ENCODE measurements around the gene SRCIN1. TPM values are rescaled to one million over a fixed set of nuclear protein-coding genes. Genes with fewer than 3 reads are reported as not detected.

Gene SRCIN1
- total RNA-seq, 1 donor from 2014 or later, result 8.4 TPM

DNA sequence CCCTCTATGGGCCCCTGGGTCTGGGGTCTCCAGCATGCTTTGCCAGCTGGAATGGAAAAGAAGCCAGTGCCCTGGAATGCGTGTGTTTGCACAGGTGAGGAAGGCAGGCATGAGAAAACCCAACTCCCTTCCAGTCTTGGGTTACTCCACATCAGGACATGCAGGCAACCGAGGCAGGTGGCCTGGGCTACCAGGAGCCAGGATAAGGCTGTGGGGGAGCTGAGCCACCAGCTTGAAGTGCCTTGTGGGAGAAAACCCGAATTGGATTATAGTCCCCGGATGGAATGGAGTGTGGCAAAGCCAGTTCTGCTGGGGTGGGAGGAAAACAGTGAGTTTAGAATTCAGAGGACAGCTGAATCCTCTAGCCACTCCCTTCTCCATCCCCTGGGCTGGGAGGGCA, 7.2 kb downstream of the SRCIN1 start:
- Mint-ChIP-seq H3K4me3 (peak overlapping the region; percentile 60), H3K4me1 (peaks cover 58% of the 10 kb centered on the region), H3K27me3 (ENCODE audit: low read depth) (no peaks in the 10 kb centered on the region), H3K9me3 (no peaks in the 10 kb centered on the region), H3K27ac (ENCODE audit: unreplicated experiment) (no peak overlapping the region), H3K36me3 (ENCODE audit: low read depth) (no peaks in the 10 kb centered on the region)
- TF ChIP-seq, protein P1, sequence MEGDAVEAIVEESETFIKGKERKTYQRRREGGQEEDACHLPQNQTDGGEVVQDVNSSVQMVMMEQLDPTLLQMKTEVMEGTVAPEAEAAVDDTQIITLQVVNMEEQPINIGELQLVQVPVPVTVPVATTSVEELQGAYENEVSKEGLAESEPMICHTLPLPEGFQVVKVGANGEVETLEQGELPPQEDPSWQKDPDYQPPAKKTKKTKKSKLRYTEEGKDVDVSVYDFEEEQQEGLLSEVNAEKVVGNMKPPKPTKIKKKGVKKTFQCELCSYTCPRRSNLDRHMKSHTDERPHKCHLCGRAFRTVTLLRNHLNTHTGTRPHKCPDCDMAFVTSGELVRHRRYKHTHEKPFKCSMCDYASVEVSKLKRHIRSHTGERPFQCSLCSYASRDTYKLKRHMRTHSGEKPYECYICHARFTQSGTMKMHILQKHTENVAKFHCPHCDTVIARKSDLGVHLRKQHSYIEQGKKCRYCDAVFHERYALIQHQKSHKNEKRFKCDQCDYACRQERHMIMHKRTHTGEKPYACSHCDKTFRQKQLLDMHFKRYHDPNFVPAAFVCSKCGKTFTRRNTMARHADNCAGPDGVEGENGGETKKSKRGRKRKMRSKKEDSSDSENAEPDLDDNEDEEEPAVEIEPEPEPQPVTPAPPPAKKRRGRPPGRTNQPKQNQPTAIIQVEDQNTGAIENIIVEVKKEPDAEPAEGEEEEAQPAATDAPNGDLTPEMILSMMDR (conservative IDR thresholded peaks at IDR 0.05), result no peak
- DNase-seq (ENCODE audit: low read depth, low spot score), result peak; percentile 55

DNA sequence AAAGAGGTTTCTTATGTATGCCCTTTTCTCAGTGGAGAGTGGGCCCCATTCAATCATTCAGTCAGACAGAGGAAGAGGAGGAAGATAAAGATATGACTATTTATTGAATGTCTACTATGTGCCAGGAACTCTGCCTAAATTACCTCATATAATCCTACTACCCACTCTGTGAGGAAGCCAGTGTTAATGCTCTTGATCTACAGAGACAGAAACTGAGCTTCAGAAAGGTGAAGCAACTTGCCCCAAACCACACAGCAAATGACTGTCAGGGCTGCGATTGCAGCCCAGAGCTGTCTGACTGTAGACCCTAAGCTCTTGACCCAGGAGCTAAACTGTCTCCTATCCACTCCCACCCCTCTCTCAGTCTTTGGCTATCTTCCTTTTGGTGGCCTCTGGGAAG, 8.4 kb downstream of the SRCIN1 start:
- DNase-seq (ENCODE audit: low read depth, low spot score), result no peak
- H3K36me3 Mint-ChIP-seq (ENCODE audit: low read depth), result no peaks in the 10 kb centered on the region
- TF ChIP-seq, protein P1 (conservative IDR thresholded peaks at IDR 0.05), result no peak
- H3K27ac Mint-ChIP-seq (ENCODE audit: unreplicated experiment), result no peak overlapping the region
- no peaks in the 10 kb centered on the region for H3K27me3 Mint-ChIP-seq (ENCODE audit: low read depth)
- H3K9me3 Mint-ChIP-seq, result no peaks in the 10 kb centered on the region
- H3K4me3 Mint-ChIP-seq, result no peak overlapping the region
- H3K4me1 Mint-ChIP-seq, result peaks cover 48% of the 10 kb centered on the region

DNA sequence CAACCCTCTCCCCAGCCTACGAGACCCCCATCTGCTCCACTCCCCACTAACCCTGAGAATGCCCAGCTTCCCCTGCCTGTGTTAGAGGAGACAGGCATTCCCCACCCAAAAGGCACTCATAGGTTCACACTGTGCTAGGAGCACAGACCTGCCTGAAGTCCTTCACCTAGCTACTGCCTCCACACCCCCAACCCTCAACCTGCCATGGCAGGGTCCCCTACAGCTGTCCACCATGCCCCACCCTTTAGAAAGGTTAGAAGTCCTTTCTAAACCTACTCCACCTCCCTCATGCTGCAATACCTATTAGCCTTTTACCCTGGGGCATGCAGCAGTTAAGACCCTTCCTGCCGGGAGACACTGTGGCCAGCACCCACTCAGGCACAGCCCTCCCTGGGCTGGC, 9.1 kb downstream of the SRCIN1 start:
- no peaks in the 10 kb centered on the region for H3K27me3 Mint-ChIP-seq (ENCODE audit: low read depth)
- no peak overlapping the region for H3K4me3 Mint-ChIP-seq
- DNase-seq (ENCODE audit: low read depth, low spot score), result no peak
- H3K4me1 Mint-ChIP-seq, result peaks cover 48% of the 10 kb centered on the region
- H3K36me3 Mint-ChIP-seq (ENCODE audit: low read depth), result no peaks in the 10 kb centered on the region
- no peak overlapping the region for H3K27ac Mint-ChIP-seq (ENCODE audit: unreplicated experiment)
- TF ChIP-seq, protein P1 (conservative IDR thresholded peaks at IDR 0.05), result no peak
- H3K9me3 Mint-ChIP-seq, result no peaks in the 10 kb centered on the region

DNA sequence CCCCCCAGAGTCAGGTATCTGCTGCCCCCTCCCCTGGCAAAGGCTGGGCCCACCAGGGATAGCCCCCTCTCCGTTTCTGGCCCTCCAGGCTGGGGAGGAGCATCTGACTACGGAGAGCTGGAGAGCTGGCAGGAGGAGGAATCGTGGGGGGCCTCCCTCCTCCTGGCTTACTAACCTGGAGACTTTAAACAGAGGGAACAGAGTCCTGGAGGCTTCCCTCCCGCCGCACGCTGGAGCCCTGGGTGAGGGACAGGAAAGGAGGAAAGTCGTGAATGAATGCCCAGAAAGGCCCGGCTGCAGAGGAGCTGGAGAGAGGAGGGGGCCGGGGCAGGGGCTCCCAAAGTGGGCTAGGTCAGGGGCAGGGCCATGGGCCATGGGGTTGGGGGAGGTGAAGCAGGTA, 9.9 kb downstream of the SRCIN1 start:
- Mint-ChIP-seq H3K9me3 (no peaks in the 10 kb centered on the region), H3K36me3 (ENCODE audit: low read depth) (no peaks in the 10 kb centered on the region), H3K27ac (ENCODE audit: unreplicated experiment) (no peak overlapping the region), H3K4me1 (peaks cover 48% of the 10 kb centered on the region), H3K4me3 (no peak overlapping the region), H3K27me3 (ENCODE audit: low read depth) (no peaks in the 10 kb centered on the region)
- DNase-seq (ENCODE audit: low read depth, low spot score), result no peak
- TF ChIP-seq, protein P1 (conservative IDR thresholded peaks at IDR 0.05), result no peak

DNA sequence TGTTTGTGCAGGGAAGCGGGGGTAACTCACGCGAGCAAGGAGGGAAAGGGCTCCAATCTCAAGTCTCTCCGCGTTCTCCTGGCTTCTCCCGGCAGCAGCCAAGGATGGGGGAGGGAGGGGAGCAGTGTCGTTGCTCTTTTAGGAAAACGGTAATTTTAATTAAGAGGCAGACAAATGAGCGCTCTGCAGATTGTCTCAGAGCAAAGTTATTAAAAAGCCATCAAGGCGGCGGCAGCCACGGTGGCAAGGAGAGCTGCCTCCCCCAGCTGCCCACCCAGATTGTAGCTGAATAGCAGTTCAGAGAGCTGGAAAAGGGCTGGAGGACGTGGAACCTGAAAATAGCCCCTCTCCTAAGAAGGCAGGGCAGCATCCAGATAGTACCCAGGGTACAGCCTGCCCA, 11.6 kb downstream of the SRCIN1 start:
- no peak overlapping the region for H3K4me3 Mint-ChIP-seq
- TF ChIP-seq, protein P1 (conservative IDR thresholded peaks at IDR 0.05), result no peak
- no peak overlapping the region for H3K27ac Mint-ChIP-seq (ENCODE audit: unreplicated experiment)
- no peaks in the 10 kb centered on the region for H3K27me3 Mint-ChIP-seq (ENCODE audit: low read depth)
- DNase-seq (ENCODE audit: low read depth, low spot score), result no peak
- peaks cover 42% of the 10 kb centered on the region for H3K4me1 Mint-ChIP-seq
- H3K36me3 Mint-ChIP-seq (ENCODE audit: low read depth), result no peaks in the 10 kb centered on the region
- H3K9me3 Mint-ChIP-seq, result no peaks in the 10 kb centered on the region

DNA sequence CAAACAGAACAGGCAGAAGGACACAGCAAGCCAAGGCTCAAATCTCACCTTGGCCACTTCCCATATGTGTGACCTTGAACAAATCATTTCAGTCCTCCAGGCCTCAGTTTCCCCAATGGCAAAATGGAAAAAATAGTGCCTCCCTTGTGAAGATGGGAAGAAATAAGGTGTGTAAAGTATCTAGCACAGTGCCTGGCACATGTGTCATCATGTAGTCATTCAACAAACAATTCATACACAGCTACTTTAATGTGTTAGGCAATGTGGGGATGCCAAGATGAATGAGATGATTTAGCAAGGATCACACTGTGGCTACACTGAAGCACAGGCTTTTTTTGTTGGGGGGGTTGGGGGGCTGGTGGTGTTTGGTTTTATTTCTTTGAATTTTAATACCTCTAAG, 13.3 kb downstream of the SRCIN1 start:
- H3K27me3 Mint-ChIP-seq (ENCODE audit: low read depth), result no peaks in the 10 kb centered on the region
- no peaks in the 10 kb centered on the region for H3K9me3 Mint-ChIP-seq
- H3K36me3 Mint-ChIP-seq (ENCODE audit: low read depth), result no peaks in the 10 kb centered on the region
- no peak for DNase-seq (ENCODE audit: low read depth, low spot score)
- TF ChIP-seq, protein P1 (conservative IDR thresholded peaks at IDR 0.05), result no peak
- peaks cover 48% of the 10 kb centered on the region for H3K4me1 Mint-ChIP-seq
- H3K4me3 Mint-ChIP-seq, result no peak overlapping the region
- H3K27ac Mint-ChIP-seq (ENCODE audit: unreplicated experiment), result no peak overlapping the region
